Measurements from ENCODE around the gene VWA8. TPM values are rescaled to one million over a fixed set of nuclear protein-coding genes. Genes with fewer than 3 reads are reported as not detected.
"Not testable (repeated sequence)": the region's sequence is repeated elsewhere in the genome, so short reads cannot be mapped to it uniquely, and the experiment has no call there.

VWA8 gene
- total RNA-seq, 1 experiment from 2014 or later: 4.6 TPM

DNA sequence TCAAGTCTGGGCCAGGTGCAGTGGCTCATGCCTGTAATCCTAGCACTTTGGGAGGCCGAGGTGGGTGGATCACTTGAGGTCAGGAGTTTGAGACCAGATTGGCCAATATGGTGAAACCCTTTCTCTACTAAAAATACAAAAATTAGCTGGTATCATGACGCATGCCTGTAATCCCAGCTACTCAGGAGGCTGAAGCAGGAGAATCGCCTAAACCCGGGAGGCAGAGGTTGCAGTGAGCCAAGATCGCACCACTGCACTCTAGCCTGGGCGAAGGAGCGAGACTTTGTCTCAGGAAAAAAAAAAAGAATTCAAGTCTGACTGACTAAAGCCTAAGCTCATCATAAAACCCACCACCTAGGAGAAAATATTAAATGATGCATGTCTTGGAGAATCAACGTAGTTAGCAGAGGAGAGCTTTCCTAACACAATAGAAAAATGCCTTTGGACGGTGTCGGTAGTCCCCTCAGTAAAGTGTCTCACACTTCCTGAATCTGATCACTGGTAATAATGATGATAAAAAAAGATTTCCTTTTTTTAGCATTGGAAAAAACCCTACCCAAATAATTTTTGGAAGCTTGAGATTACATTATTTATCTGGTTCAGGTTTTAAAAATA lies 313.1 kb downstream of the VWA8 start:
- DNase-seq (ENCODE audit: low spot score): peak; percentile 21

DNA sequence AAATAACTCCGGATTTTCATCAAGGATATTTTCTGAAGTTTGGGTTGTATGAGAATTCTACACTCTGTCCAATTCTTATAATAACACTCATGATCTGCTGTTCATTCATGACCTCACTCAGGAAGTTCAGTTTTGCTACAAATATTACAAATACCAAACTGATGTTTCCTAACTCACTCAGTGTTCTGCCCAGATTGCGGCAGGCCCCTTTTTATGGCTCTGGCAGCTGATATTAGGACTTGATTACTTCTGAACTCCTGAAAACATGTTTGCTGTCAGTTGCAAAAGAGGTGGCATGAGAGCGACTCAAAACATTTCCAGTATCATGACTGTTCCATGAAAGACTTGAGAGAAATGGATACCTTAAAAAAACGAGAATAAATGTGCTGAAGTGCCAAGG lies 315.6 kb downstream of the VWA8 start:
- no peak for DNase-seq (ENCODE audit: low spot score)

DNA sequence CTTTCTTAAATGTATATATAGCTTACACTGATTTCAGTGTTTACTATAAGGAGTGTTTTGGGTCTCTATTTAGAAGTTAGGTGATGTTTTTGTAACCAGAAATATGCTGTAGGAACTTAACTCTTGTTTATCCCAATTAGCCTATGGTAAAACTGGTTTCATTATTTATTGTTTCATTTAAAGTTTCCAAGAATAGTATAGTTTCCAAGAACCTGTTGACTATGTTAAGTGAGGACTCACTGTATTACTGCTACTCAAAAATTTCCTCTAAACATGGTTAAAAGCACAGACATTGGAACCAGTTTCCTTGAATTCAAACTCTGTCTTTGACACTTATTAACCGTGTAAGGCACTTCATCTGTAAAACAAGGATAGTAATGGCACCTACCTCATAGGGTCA lies 316.2 kb downstream of the VWA8 start:
- DNase-seq (ENCODE audit: low spot score): no peak

DNA sequence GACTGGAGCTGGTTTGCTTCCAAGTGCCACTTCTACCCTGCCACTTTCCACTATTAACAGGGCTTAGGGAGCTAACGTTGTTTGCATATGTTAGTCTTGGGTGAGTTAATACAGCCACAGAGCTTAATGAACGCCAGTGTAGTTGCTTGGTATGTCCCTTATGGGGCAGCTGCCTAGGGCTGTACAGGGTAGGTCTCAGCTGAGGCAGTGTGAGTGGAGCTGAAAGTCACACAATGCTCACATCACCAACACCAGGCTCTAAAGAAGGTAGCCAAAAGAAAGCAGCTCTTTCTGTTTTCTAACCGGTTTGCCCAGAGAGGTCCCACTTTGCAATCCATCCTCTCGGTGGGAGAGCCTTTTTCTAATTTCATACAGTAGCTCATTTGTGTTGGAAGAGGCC lies 317.4 kb downstream of the VWA8 start:
- DNase-seq (ENCODE audit: low spot score): no peak

DNA sequence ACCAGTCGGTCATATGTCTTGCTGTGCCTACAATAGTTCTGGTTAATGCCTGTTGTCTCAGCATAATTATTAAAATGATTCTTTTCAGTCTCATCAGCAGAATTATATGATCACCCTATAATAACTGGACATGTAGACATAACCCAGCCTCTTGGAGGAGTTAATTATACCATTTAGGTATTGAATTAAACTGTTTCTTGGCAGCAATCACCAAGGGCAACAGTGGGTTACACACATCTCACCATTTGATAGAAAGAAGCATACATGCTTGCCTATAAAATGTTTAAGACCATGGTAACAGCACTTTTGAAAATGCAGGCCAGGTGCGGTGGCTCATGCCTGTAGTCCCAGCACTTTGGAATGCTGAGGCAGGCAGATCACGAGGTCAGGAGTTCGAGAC lies 318.9 kb downstream of the VWA8 start:
- no peak for DNase-seq (ENCODE audit: low spot score)

DNA sequence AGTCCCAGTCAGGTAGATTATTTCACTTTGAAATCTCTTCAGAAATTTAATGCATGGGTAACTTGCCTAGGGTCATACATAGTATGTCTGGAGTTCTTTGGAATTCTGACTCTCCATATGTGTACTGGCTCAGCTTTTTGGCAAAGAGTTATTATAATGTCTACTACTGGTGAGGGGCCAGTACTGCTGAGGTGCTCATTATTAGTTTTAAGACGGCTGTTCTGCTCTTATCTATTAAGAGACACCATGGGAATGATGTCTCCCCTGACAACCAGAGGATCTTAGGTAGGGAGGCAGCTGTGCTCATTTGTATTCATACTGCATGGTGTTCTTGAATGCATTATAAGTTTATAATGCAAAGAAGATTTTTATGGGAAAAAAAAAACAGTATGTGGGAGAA lies 319.5 kb downstream of the VWA8 start:
- no peak for DNase-seq (ENCODE audit: low spot score)

DNA sequence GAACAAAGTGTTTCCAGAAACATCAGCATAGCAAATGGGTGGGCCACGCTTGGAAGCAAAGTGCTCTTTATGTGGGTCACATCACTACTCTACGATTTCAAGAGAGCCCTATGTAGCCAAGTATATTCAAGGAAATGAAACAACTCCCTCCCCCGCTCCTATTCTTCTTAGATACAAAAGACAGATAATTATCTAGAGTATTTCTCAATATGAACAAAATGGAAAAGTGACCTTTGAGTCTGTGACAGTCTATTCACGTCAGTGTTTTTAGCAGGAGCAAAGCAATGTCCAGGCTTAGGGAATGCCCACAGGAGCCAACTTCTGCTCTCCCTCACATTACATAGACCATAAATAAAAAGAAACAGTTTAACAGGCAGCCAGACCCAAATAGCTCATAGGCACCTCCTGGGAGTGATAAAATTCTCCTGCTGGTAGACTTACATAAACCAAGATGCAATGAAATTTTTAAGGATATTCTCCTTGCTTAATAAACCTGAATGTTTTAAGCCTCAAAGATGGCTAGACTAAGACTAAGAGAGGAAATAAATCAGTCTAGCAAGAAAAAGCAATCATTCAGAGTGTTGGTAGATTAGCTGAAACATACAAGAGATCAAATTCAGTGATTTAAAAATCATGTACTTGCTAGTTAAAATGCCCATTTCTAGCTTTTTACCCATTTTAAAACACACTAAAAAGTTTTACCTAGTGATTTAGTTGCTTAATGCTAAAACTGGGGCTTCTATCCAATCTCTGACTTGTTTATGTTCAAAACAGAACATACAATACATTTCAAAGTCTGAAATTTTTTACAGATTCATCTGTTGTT lies 320.7 kb downstream of the VWA8 start:
- DNase-seq (ENCODE audit: low spot score): no peak

DNA sequence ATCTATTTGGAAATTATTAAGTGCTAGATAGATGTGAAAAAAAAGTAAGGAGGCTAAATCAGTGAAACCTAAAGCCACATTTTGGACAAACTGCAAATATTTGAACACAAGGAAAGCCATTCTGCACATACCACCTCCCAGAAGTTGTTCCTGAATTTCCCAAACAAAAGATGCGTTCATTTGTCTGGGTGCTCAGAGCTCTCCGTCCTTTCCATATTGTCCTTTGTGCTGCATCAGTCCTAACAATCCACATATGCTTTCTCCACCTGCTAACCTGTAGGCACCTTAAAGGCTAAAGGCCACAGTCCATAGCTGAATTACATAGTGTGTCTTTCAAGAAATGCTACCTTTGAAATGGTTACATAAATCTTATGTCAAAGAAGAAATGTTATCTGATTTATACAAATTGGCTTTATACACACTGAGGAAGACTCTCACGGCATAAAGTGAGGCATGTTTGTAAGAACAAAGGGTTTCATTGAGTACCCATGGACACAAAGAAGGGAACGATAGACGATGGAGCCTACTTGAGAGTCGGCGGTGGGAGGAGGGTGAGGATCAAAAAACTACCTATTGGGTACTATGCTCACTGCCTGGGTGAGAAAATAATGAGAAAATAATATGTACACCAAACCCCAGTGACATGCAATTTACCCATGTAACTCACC lies 321.5 kb downstream of the VWA8 start:
- no peak for DNase-seq (ENCODE audit: low spot score)

DNA sequence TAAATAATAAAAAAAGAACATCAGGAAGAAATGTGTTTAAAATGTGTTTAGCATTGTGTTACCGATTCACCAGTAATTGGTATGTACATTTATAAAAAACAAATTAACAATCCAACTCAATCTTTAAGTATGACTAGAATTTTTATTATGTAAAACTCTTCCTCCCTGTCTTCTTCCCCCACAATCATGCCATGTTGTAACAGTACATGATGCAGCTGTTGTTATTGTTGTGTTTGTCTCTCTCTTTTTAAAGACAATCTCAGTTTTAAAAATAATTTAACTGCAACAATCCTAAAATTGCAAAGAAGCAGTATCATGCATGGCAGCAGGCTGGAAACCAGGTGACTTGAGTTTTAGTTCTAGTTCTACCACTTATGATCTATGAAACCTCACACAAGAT lies 323.3 kb downstream of the VWA8 start:
- no peak for DNase-seq (ENCODE audit: low spot score)

DNA sequence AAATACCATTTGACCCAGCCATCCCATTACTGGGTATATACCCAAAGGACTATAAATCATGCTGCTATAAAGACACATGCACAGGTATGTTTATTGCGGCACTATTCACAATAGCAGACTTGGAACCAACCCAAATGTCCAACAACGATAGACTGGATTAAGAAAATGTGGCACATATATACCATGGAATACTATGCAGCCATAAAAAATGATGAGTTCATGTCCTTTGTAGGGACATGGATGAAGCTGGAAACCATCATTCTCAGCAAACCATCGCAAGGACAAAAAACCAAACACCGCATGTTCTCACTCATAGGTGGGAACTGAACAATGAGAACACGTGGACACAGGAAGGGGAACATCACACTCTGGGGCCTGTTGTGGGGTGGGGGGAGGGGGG lies 323.9 kb downstream of the VWA8 start:
- DNase-seq (ENCODE audit: low spot score): not testable (repeated sequence)

DNA sequence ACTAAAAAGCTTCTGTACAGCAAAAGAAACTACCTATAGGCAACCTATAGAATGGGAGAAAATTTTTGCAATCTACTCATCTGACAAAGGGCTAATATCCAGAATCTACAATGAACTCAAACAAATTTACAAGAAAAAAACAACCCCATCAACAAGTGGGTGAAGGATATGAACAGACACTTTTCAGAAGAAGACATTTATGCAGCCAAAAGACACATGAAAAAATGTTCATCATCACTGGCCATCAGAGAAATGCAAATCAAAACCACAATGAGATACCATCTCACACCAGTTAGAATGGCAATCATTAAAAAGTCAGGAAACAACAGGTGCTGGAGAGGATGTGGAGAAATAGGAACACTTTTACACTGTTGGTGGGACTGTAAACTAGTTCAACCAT lies 324.3 kb downstream of the VWA8 start:
- DNase-seq (ENCODE audit: low spot score): not testable (repeated sequence)

DNA sequence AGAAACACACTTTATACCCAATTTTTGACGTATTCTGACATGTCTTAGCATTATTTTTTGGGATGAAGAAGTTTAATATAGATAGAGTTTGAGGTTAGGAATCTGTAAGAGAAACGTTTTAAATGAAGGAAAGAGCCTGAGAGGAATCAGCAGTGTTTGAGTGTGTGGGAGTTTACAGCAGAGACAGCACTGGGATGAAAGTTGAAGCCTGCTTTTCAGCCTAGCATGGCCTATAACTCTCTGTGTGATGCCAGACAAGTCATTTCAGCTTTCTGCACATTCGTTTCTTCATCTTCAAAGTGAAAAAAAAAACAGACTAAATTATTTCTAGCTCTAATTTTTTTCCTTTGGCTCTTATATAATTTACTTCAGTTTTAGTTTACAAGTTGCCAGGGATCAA lies 326.5 kb downstream of the VWA8 start:
- DNase-seq (ENCODE audit: low spot score): no peak

DNA sequence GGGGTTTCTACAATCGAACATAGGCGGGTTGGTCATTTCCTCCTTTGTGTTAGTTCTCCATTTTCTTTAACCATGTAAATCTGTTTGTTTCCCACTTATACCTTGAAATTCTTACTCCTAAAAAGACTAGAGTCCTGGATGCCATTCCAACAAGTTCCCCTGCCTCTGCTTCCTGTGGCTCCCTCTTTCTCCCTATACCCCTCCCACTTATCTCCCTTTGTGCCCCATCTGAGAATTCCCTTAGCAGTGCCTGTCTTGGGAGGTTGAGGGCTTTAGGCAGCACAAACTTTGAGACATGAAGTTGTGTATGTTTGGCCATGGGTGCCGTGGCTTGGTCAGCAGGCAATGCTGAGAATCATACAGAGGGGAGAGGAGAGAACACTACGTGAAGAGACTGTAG lies 327.1 kb downstream of the VWA8 start:
- no peak for DNase-seq (ENCODE audit: low spot score)

DNA sequence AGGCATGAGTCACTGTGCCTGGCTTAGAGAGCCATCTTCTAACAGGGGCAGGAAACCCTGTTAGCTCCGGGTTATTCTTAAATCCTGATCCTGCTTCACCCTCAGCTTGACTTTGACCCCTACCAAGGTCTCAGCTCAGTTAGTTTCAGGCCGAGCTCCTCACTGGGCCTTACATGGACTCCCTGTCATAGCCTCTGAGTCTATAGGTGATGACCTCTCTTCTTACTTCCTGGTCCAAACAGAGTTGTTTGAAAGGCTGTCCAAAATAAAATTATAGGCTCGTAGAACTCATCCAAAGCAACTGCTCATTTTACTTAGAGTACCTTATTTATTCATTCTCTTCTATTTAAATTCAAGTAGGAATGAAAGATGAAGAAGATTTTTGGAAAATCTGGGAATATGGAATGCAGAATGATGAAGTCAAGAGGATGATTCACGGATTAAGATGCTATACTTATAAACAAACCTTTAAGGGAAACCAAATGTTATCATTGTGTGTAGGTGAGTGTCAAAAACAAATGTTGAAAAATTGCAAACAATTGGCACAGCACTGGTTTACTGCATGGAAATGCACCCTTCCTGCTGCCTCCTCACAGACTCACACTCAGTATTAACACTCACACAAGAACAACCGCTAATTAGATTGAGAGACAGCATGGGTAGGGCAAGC lies 329.5 kb downstream of the VWA8 start:
- DNase-seq (ENCODE audit: low spot score): no peak

DNA sequence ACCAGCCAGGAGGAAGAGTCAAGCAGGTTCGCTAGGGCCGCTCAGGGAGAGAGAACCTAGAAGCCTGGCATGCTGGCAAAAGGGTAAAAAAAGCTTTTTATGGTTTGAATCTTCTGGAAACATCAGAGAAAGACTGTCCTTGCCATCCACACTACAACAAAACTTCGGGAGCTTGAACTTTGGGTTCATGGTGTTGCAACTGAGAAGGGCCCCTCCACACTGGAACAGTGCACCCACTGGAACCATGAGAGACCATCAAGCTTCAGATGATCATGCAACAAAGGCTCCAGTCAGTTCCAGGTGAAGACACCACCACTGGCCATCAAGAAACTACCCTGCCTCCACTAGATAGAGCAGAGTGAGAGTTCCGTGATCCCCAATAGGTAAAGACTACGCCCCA lies 333.5 kb downstream of the VWA8 start:
- no peak for DNase-seq (ENCODE audit: low spot score)

DNA sequence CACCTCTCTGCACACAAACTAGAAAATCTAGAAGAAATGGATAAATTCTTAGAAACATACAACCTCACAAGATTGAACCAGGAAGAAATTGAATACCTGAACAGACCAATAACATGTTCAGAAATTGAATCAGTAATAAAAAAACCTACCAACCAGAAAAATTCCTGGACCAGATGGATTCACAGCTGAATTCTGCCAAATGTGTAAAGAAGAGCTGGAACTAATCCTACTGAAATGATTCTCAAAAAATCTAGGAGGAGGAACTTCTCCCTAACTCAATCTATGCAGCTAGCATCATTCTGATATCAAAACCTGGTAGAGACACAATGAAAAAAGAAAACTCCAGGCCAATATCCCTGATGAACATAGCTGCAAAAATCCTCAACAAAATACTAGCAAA lies 336.9 kb downstream of the VWA8 start:
- no peak for DNase-seq (ENCODE audit: low spot score)

DNA sequence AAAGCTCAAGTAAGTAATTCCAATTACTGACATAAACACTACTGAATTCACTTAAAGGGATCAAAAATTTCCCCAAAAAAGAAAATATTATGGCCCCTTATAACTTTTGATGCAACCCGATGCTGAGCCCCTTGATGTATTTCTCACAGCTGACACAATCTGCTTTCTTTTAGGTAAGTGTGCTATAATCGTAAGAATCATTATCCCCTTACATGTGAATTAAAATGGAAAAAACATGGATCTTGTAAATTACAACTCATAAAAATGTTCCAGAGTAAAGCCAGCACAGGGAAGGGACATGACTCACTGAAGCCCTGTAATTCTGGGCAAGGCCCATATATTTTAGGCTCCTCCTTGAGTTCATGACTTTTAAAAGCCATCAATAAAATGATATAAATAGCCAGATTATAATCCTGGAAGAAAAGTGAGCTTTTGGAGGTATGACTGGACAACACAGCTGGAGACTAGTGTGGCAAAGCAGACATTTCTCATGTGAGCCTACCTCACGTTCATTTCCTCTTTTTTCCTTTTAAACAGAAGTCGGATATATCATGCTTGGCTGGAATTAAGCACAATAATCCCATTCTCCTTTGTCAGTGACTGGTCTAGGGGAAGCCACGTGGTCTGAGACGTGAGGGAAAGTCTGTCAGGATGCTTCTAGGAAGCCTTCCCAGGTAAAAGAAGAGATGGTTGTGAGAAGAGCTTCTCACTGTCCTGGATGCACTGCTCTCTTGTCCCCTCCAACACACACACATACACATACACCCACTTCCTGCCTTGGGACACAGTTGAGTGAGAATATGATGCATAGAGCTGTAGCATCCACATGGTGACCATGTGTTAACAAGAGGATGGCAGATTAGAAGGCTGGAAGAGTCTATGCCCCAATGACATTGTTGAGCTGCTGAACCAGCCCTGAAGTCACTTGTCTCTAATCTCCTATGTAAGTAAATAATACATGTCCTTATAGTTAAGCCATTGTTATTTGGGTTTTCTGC lies 338.2 kb downstream of the VWA8 start:
- DNase-seq (ENCODE audit: low spot score): no peak

DNA sequence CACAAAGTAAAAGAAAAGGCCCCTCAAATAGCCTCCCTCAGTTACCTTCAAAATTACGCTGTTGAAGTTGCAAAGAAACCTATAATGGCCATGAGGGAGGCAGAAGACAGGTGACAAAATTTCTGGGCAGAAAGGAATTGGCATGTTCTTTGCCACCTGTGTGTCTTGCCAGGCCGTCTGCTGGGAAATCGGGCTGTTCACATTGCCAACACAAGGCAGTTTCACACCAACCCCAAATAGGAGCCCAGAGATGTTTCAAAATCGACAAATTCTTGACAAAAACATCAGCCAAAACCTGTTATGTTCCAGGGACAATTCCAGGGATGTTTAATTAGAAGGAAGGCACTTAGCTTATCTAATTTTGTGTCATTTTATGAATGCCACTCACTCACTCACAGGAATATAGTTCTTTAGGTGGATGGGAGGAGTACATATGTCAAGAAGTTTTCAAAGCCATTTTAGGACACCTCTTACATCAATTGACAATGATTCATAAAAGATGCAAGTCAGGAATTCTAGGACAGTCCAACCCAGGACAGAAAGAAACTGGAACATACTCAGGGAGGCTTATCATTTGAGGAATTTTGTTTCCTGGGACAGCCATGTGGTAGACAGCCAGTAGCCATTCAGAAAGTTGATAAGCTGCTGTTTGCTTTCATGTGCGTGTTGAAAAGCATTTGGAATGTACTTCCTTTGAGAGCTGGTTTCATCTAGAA lies 339.0 kb downstream of the VWA8 start:
- no peak for DNase-seq (ENCODE audit: low spot score)

DNA sequence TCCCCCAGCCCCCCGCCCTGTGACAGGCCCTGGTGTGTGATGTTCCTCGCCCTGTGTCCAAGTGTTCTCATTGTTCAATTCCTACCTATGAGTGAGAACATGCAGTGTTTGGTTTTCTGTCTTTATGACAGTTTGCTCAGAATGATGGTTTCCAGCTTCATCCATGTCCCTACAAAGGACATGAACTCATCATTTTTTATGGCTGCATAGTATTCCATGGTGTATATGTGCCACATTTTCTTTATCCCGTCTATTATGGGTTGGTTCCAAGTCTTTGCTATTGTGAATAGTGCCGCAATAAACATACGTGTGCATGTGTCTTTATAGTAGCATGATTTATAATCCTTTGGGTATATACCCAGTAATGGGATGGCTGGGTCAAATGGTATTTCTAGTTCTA lies 343.3 kb downstream of the VWA8 start:
- DNase-seq (ENCODE audit: low spot score): not testable (repeated sequence)

DNA sequence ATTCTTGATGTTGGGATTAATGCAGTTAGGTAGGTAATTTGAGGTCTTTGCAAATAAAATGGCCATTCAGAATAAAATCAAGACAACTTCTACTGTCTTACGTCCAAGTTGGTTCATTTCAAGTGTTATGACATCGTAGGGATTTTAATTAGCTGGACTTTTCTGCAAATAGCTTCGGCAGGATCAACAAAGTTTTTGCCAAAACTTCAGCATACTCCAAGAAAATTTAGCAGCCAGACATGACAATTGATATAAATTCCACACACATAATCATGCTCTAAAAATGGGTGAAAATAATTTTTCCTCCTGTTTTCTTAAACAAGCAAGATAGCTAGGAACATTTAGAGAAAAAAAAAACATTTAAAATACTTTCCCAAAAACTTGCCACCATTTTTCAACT lies 344.8 kb downstream of the VWA8 start:
- no peak for DNase-seq (ENCODE audit: low spot score)

DNA sequence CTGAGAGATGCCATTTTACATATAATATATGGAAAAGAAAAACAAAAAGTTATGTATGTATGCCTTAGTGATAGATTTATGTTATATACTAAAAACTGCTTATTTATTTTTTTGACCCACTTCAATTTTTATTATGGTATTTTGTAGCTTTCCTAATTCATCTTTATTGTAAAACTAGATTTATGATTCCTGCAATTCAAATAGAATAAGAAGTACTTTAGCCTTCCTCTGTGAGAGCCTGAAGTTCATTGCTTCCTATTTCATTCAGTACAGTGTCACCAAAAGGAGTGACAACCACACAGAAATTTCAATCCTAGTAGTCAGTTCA lies 345.4 kb downstream of the VWA8 start:
- no peak for DNase-seq (ENCODE audit: low spot score)
